Activated CD8-positive, alpha-beta memory T cell treated with anti-CD3 and anti-CD28 coated beads, Interleukin-2, amount 10 ng/mL, durations not matched to agents 7 days and 5 days (primary cell): Measurements from ENCODE around the gene RAB35. TPM values are rescaled to one million over a fixed set of nuclear protein-coding genes. Genes with fewer than 3 reads are reported as not detected.
"Not testable (repeated sequence)": the region's sequence is repeated elsewhere in the genome, so short reads cannot be mapped to it uniquely, and the experiment has no call there.

Source experiments
- ATAC-seq: fragments of 150-1000 bp; cut with Tn5 transposase; one replicate; pipeline ENCODE4 v1.10.0; 2021; ENCODE audit warnings: moderate library complexity
- CTCF ChIA-PET: fragments of 350-600 bp; sonication (Branson Sonifier 250); formaldehyde crosslinking; loops from one replicate; lab custom pipeline; 2021; ENCODE audit warnings: antibody characterized with exemption; lab: Charles Lee
- DNase-seq: peaks from one replicate; pipeline ENCODE4 v3.0.0-alpha.2; 2020
- H3K27ac Mint-ChIP-seq: one replicate; pipeline ENCODE4 v1.8.0; 2021; ENCODE audit warnings: mild to moderate bottlenecking, mixed read lengths
- H3K27me3 Mint-ChIP-seq: one replicate; pipeline ENCODE4 v1.8.0; 2021; ENCODE audit warnings: mixed read lengths
- H3K36me3 Mint-ChIP-seq: one replicate; pipeline ENCODE4 v1.8.0; 2021; ENCODE audit warnings: mild to moderate bottlenecking, mixed read lengths
- H3K4me1 Mint-ChIP-seq: one replicate; pipeline ENCODE4 v1.8.0; 2021; ENCODE audit warnings: mixed read lengths
- H3K4me3 Mint-ChIP-seq: one replicate; pipeline ENCODE4 v1.8.0; 2021; ENCODE audit warnings: mild to moderate bottlenecking, moderate library complexity, mixed read lengths
- H3K9me3 Mint-ChIP-seq: one replicate; pipeline ENCODE4 v1.8.0; 2022; ENCODE audit warnings: low read depth, mixed read lengths
- microRNA-seq: library from miRNA; unstranded; fragments of <30 nt; microRNA quantifications from one replicate; pipeline ENCODE4 v1.2.0, GENCODE V29; 2022
- total RNA-seq, 2 experiments: library from RNA; stranded (reverse); gene quantifications; one replicate each; pipeline ENCODE4 v1.2.3, GENCODE V29; 2021

The RAB35 gene
- total RNA-seq, 2 experiments from 2014 or later = 63.7 to 81.3 TPM

DNA sequence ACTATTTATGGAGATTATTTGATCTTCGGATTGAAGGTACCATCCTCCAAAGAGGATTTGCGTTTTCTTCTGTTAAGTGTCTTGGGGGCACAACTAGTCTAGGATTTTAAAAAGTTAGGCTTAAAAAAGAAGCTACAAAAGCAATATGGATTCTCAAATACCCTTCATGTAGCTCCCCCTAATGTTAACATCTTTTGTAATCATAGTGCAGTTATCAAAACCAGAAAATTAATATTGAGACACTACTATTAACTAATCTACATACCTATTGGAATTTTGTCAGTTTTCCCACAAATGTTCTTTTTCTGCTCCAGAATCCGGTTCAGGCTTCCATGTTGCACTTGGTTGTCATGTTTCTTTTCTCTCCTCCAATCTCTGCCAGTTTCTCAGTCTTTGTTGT lies 65.0 kb downstream of the RAB35 start:
- peaks cover 4% of the 10 kb centered on the region for H3K9me3 Mint-ChIP-seq
- peaks cover 21% of the 10 kb centered on the region for H3K4me1 Mint-ChIP-seq
- ATAC-seq = no peak
- DNase-seq = no peak
- no peak overlapping the region for H3K4me3 Mint-ChIP-seq
- no peaks in the 10 kb centered on the region for H3K27me3 Mint-ChIP-seq
- H3K36me3 Mint-ChIP-seq = peaks cover 14% of the 10 kb centered on the region
- no peak overlapping the region for H3K27ac Mint-ChIP-seq
- CTCF ChIA-PET = no interaction called here

DNA sequence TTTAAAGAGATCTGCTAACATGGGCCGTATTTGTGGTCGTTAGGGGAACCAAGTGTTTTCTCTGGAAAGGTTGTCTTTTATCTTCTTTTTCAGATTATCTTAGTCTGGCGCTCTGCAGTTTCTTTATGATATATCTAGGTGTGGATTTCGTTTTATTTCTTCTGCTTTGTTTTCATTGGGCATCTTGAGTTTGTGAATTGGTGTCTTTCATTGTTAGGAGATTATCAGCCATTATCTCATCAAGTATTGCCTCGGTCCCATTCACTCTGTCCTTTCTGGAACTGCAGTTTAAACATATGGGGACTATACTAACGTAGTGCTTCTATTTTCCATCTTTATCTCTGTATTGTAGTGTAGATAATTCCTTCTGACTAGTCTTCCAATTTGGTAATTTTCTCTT lies 67.1 kb downstream of the RAB35 start:
- Mint-ChIP-seq H3K27me3 (no peaks in the 10 kb centered on the region), H3K9me3 (peaks cover 4% of the 10 kb centered on the region), H3K4me3 (no peak overlapping the region), H3K4me1 (peaks cover 21% of the 10 kb centered on the region), H3K36me3 (peaks cover 16% of the 10 kb centered on the region), H3K27ac (no peak overlapping the region)
- DNase-seq (no peak), ATAC-seq (no peak)
- CTCF ChIA-PET = no interaction called here

DNA sequence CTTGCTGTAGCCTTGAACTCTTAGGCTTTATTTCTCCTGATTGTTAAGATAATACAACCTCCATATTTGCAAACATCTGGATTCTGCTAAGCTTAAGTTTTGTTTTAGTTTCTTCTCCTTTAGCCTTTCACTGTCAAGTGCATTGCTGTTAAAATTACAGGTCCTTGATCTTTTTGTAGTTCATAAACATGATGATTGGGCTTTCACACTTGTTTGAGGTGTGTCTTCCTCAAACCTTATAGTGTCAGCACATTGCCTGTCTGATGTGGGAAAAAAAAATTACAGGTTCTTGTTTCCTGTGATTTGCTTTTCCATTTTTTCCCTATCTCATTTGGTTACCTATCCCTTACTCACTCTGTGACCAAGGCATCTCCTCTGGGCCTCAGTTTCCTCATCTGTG lies 68.3 kb downstream of the RAB35 start:
- CTCF ChIA-PET = interaction anchor here (1.2 kb wide), 1 partner anchor 39 kb away, joined by 3 read pairs; no protein-coding TSS in a partner anchor
- ATAC-seq (no peak), DNase-seq (no peak)
- peak overlapping the region; percentile 42 for H3K27ac Mint-ChIP-seq
- peaks cover 17% of the 10 kb centered on the region for H3K4me1 Mint-ChIP-seq
- H3K4me3 Mint-ChIP-seq = no peak overlapping the region
- peaks cover 4% of the 10 kb centered on the region for H3K9me3 Mint-ChIP-seq
- H3K27me3 Mint-ChIP-seq = no peaks in the 10 kb centered on the region
- peaks cover 16% of the 10 kb centered on the region for H3K36me3 Mint-ChIP-seq

DNA sequence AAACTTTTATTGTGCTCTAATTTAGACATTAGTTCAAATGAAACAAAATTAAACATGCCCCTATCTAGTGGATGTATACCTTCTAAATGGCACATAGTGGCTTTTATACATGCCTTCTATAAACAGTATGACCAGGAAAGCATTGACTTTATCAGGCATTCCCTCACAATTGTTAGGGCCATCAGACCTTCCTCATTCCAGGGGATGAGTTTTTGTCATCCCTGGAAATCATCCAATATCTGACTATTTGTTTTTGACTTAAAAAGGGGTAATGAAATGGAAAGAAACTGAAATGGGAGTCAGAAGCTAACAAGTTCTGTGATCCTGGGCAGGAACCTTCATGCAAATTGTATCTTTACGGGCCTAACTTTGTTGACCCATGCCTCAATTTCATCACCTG lies 69.5 kb downstream of the RAB35 start:
- no peaks in the 10 kb centered on the region for H3K27me3 Mint-ChIP-seq
- peaks cover 14% of the 10 kb centered on the region for H3K36me3 Mint-ChIP-seq
- H3K9me3 Mint-ChIP-seq = peaks cover 2% of the 10 kb centered on the region
- ATAC-seq = no peak
- H3K4me1 Mint-ChIP-seq = peaks cover 10% of the 10 kb centered on the region
- no peak overlapping the region for H3K27ac Mint-ChIP-seq
- DNase-seq = no peak
- CTCF ChIA-PET = interaction anchor here (1.3 kb wide), 1 partner anchor 11 kb away, joined by 6 read pairs; no protein-coding TSS in a partner anchor
- no peak overlapping the region for H3K4me3 Mint-ChIP-seq

DNA sequence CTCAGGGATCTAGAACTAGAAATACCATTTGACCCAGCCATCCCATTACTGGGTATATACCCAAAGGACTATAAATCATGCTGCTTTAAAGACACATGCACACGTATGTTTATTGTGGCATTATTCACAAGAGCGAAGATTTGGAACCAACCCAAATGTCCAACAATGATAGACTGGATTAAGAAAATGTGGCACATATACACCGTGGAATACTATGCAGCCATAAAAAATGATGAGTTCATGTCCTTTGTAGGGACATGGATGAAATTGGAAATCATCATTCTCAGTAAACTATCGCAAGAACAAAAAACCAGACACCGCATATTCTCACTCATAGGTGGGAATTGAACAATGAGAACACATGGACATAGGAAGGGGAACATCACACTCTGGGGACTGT lies 71.2 kb downstream of the RAB35 start:
- CTCF ChIA-PET, ATAC-seq, DNase-seq, H3K4me3 Mint-ChIP-seq, H3K9me3 Mint-ChIP-seq, H3K27ac Mint-ChIP-seq, H3K27me3 Mint-ChIP-seq, H3K4me1 Mint-ChIP-seq: not testable (repeated sequence)
- H3K36me3 Mint-ChIP-seq = peaks cover 12% of the 10 kb centered on the region

Small RNAs within 50 kb of the gene (microRNA-seq; reads per million reads assigned to microRNA genes)
- 2.1 reads per million for gene MIR4498

Other genes starting within 250 kb of the RAB35 start
- gene CIT, start 239.4 kb downstream of the RAB35 start, total RNA-seq = 100 to 1,000 TPM in 1 of 2 experiments, 10 to 100 TPM in 1; 82.9 to 124 TPM
- 10 to 100 TPM; 59.8 to 62.9 TPM for gene BICDL1, start 127.5 kb downstream of the RAB35 start, total RNA-seq
- gene GCN1, start 78.0 kb upstream of the RAB35 start, total RNA-seq = 100 to 1,000 TPM; 126 to 151 TPM
- 1,000 to 10,000 TPM; 1,755 to 2,356 TPM for gene RPLP0, start 84.4 kb upstream of the RAB35 start, total RNA-seq
- gene PXN, start 149.0 kb upstream of the RAB35 start, total RNA-seq = 100 to 1,000 TPM in 1 of 2 experiments, 10 to 100 TPM in 1; 69.3 to 146 TPM
- 1,000 to 10,000 TPM in 1 of 2 experiments, 100 to 1,000 TPM in 1; 953 to 3,569 TPM for gene RNU4-2, start 175.2 kb upstream of the RAB35 start, total RNA-seq
- 1,000 to 10,000 TPM in 1 of 2 experiments, 100 to 1,000 TPM in 1; 780 to 2,122 TPM for gene RNU4-1, start 176.5 kb upstream of the RAB35 start, total RNA-seq
- gene SIRT4, start 185.6 kb upstream of the RAB35 start, total RNA-seq = 1 to 10 TPM; 2.4 to 3.0 TPM
- gene PLA2G1B, start 211.0 kb upstream of the RAB35 start, total RNA-seq = not detected